ENCODE data around the gene MYO3A.

MYO3A gene

DNA sequence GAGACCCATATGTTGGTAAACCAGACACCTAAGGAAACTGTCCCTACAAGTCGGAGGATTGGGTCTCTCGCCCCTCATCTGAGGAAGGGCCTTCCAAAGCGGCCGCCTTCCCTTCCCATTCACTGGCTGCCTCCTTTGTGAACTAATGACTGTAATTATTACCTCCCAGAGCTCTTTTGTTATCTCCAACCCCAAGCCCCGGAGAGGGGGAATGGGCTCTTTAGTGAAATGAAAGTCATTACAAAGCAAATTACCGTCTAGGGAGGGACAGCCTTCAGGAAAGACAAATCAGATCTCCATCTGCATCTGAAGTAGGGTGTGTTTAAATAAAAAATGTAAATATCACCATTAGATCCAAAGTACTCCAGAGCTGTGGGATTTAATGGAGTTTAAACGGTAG is 280.0 kb downstream of the MYO3A start:
- DNase-seq (ENCODE audit: low read depth, low spot score) = no peak

DNA sequence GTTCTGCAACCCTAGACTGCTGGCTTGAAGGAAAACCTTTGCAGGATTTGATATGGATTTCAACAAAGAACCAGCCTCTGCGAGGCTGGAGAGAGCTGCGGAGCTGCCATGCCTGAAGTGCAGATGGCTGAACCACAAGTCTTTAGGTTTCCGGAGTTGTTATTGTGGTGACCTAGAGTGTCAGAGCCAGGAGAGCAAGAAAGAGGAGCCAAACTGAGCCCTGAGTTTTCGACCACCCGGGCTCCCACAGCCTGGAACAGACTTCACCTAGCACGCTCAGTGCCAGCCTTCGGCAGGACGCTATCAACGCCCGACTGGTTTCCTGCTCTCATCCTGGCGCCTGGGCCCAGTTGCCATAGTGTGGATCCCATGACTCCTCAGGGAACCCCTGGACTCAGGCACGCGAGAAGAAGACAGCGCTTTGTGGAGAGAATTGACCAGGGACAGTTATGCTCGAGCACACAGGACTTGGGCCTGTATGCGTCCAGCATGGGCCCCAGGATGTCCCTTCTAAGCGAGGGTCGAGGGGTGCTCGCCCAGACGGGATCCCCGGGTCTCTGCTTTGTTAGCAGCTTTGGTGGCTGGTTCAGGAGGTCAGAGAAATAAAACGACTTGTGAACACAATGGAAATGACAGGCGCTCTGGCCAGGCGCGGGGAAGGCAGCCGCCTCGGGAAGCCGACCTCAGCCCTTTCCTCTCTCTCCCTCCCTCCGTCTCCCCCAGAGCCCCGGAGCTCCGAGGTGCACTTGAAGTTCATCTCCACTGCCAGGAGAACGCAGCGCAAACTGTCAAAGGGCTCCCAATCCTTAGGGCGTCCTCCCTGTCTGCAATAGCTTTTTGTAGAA is 280.7 kb downstream of the MYO3A start:
- DNase-seq (ENCODE audit: low read depth, low spot score) = no peak

DNA sequence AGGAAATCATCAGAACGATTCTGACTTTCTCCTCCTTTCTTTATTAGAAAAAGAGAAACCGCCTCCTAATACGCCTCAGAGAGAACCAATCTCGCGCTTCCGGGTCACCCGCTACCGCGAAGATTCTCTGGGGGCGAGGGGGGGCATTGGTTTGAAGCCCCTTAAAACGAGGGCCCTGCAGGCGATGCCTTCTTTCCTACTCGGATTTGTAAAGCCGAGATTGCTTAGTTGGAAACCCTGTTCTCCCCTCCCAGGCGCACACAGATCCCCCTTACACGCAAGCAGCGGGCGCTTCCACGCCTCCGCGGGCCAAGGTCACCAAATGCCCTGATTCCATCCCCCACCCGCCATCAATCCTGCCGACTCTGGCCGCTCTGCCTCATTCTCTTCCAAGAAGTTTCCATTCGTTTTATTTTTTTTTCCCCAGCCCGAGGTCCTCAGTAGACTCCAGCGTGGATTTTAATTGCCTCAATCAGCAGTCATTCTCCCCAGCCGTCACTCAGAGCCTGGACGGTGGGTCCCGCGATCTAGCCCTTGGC is 281.4 kb downstream of the MYO3A start:
- no peak for DNase-seq (ENCODE audit: low read depth, low spot score)

DNA sequence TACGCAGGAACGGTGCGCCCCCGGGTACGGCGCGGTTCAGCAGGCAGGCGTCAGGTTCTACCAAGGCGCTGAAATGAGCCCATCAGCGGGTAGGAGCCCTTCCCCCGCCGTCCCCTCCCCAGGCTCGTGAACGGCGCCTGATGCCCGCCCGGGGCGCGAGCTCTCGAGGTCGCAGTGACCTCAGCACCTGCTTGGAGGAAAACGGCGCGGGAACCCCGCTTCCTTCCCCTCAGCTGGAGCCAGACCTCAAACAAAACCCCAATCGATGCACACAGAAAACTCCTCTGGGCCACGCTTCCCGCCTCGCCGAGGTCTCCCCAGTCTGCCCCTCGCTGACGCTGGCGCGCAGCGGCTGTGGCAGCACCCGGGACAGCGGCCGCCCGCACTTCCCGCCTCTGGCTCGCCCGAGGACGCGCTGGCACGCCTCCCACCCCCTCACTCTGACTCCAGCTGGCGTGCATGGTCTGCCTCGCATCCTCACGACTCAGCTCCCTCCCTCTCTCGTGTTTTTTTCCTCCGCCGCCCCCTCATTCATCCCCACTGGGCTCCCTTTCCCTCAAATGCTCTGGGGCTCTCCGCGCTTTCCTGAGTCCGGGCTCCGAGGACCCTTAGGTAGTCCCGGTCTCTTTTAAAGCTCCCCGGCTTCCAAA is 282.0 kb downstream of the MYO3A start:
- no peak for DNase-seq (ENCODE audit: low read depth, low spot score)

DNA sequence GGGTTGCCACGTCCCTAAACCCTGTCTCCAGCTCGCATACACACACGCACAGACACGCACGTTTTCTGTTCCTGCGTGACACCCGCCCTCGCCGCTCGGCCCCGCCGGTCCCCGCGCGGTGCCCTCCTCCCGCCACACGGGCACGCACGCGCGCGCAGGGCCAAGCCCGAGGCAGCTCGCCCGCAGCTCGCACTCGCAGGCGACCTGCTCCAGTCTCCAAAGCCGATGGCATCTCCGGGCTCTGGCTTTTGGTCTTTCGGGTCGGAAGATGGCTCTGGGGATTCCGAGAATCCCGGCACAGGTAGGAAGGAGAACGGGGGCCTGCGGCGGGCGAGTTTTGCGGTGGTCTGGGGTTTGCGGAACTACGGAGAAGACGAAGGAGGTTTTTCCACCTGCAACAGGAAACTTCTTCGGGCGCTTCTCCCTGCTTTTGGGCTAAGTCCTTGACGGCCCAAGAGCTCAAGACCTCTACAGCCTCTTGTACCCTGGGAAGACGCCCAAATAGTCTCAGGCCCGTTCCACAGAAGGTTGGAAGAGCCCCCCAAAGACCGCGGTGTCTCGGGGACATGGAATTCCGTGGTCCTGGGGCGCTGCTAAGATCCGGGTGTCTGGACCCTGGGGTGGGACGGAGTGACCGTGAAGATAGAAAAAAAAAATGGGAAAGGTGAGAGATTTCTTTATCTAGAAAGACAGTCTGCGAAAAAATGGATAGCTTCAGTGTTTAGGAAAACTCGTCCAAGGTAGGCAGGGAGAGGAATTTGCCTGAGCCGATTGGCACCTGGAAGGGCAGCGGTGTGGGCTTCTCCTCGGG is 282.8 kb downstream of the MYO3A start, which contains the start of gene GAD2:
TSS of gene GAD2 (plus strand) at position 190 of the 811 bp plus-strand sequence. CDS start at position 226, 36 bp downstream.
- DNase-seq (ENCODE audit: low read depth, low spot score) = no peak

DNA sequence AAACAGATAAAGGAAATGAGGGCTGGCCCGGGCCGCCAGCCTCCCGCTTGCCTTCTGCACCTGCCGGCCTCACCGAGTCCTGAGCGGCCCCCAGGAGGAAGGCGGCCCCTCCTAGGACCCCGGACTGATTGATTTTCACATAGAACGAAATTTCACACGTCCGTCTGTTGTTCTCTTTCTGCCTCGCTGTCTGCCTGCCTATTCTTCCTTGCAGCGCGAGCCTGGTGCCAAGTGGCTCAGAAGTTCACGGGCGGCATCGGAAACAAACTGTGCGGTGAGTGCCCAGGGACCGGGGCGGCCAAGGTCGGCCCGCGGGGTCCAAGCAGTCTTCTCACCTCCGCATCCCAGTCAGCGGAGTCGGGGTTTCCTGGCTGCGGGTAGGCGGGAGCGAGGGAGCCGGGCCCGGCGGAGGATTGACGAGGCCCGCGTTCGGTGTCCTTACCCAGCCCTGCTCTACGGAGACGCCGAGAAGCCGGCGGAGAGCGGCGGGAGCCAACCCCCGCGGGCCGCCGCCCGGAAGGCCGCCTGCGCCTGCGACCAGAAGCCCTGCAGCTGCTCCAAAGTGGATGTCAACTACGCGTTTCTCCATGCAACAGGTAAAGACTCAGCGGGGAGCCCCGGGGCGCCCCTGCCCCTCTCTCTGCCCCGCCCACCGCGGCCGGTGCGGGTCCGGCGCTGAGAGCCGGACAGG is 283.5 kb downstream of the MYO3A start:
- DNase-seq (ENCODE audit: low read depth, low spot score) = no peak

DNA sequence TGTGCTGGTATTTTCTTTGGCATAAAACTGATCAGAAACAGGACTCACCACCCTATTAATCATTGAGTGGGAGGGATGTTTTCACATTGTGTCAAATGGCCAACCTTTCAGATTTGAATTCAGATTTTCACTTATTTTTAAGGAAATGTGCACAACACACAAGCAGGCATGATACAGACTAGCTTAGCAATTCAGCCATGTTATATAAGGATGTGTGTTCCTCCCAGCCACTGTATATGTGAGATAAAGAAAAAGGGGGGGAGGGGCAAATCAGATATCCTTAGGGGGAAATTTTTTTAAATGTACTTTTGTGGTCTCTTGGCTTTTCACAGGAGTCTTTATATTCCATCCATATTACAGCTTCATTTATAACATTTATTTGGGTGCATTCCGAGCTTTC is 285.6 kb downstream of the MYO3A start:
- no peak for DNase-seq (ENCODE audit: low read depth, low spot score)

DNA sequence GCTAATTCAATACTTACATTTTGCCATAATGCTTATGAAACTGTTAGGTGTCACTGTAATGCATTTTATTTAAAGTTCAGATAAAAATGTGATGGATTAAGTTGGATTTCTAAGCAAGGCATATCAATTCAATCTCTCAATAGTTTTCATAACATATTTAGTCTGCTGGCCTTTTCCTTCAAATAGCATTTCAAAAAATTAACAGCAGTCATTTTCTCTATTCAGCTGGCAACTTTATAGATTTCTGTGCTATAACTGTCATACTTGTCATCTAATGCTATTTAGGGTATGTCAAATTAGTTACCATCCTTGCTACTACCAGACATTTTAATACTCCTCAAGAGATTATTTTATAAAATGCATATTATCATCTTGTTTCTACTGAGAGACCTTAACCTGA is 286.9 kb downstream of the MYO3A start:
- DNase-seq (ENCODE audit: low read depth, low spot score) = no peak

DNA sequence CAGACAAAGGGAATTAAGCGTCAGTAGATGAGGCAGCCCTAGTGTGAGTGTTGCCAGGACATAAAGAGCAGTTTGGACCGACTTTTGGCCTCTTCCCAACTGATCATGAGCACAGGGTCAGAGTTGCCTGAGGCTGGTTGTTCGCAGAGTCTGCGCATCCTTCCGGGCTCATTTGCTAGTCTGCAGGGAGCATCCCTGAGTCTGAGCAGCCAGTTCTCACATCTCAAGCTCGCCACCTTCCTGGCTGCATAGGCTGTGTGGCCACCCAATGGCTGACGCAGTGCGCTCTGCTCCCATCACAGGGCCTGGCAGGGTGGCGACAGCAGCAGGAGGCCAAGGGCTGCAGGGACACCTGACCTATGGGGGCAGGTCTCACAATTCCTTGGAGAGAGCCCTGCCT is 287.5 kb downstream of the MYO3A start:
- DNase-seq (ENCODE audit: low read depth, low spot score) = no peak

DNA sequence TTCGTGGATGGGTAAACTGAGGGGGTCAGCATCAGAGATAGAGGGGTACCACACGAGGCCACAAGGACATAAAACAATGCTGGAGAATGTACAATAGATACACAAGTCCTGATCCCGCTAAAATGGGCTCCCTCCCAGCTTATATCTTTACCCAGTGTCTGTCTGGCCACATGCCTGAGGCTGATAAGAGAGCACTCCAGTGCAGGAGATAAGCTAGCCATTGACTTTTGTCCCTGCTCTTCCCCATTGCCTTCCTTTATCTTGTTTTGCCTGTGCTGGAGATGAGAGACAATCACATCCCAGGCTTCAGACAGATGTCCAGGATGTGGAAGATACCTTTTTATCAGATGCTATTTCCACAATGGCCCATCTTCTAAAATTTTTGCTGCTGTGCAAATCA is 288.5 kb downstream of the MYO3A start:
- DNase-seq (ENCODE audit: low read depth, low spot score) = no peak

DNA sequence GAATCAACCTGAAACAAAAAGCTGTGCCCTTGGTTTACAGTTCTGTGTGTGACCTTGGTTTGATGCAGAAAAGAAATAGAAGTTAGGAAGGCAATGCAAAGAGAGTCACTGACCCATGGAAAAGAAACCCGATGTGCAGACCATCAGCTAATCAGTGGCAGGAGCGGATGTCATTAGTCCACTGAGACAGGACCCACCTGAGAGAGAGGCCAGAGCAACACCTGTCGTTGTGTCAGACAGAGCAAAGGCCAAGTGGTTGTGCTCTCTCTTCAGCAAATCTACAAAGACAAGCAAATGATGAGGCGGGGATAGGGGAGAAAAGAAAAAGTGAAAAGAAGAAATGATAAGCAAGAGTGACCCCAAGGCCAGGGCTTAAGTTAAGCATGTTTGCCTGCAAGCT is 291.3 kb downstream of the MYO3A start:
- DNase-seq (ENCODE audit: low read depth, low spot score) = no peak

DNA sequence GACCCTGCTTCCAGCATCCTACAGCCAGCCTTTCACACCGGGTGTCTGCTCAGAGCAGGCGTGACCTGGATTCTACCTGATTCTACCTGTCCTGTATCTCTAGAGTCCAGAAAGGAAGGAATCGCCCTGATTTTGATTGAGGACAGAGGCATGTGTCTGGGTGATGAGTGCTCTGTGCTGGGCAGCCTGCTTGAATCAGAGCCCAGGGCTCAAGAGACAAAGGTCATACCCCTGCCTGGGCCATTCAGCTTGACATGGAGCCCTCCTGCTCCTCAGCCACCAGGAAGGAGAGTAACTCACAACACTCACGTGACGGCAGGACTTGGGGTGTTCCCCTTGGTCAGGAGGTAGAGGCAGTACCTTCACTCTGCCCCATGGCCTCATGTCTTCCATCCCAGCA is 293.8 kb downstream of the MYO3A start:
- no peak for DNase-seq (ENCODE audit: low read depth, low spot score)

DNA sequence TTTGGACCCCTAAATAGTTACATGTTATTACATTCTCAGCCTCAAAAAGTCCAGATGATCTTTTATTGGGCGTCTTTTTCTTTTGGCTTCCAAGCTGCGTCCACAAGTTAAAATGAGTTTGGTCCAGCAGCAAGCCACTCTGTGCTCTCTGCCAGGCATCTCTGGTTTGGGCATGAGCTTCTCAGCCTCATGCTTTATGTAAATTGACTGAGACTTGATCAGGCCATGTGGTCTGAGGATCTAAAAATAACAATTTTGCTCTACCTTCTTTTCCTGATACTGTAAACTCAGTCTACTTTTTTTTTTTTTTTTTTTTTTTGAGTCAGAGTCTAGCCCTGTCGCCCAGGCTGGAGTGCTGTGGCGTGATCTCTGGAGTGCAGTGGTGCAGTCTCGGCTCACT is 298.1 kb downstream of the MYO3A start:
- no peak for DNase-seq (ENCODE audit: low read depth, low spot score)

DNA sequence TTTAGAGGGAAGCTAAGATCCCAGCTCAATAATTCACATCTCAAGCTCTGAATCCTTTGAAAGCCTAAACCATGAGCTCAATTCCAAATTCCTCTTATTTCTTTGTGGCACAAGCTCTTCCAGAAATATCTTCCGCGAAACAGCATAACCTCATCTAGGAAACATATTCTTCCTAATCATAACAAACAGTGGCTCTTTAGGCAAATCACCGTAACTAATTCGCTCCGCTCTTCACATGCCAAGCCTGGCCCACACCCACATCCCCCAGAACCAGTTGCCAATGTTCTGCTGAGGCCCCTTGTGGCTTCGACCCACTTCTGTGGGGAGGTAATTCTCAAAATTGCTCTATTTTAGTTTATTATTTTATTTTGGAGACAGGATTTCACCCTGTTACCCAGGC is 301.7 kb downstream of the MYO3A start:
- no peak for DNase-seq (ENCODE audit: low read depth, low spot score)

DNA sequence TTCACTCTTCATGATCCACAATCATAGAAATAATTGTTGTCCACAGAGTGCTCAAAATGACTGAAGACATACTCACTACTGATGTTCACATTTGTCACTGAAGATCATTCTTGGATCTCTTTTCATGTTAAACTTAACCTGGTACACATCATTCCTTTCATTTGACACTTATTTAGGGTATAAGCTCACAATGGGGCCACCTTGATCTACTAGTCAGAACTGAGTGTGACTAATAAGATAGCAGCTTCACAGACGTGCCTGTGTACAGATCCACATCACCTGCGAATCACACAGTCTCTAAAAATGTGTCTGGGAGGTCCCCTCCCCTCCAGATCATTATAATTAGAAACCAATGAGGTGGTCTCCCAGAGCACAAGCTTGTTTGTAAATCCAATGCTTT is 304.3 kb downstream of the MYO3A start:
- no peak for DNase-seq (ENCODE audit: low read depth, low spot score)

DNA sequence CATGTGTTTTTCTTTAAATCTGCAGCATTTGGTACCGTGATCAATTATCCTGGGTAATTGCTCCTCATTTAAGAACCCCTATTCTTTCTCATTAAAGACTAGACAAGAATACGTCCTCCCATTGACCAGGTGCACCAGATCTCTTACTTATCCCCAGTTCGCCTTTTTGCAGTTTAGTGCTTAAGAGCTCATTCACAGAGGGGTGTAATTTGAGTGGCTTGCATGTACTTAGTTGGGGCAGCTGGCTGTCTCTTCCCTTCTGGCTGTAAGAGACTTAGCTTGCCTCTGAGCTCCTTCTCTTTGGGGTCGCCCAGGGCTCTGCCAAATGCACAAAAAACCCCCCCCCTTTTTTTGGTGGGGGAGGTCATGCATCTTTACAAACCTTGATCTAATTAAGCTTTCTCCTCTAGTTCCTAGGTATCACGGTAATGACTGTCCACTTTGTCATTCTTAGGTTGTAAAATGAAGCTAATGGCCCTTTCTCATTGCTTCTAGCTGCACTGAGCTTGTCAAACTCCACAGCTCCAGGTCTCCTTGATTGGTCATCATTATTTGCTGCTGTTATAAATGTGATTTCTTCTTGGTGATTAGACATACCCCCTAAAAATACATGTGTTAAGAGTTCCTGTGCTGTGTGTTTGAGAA is 308.8 kb downstream of the MYO3A start:
- DNase-seq (ENCODE audit: low read depth, low spot score) = no peak

DNA sequence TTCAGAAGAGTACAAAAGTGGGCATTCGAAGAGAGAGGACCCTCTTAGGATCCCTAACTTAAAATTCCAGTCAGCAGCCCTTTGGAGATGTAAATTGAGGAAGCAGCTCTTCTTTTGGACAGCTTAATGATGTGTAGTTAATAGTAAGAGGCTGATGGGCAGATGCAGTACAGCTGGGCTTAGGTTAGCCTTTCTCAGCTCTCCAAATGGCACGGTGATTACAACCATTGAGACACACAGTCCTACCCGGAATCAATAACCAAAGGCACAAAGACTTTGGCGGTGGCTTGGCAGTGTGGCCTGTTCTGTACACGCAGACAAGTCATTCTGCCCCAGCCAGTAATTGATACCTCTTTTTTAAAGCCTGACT is 309.3 kb downstream of the MYO3A start:
- DNase-seq (ENCODE audit: low read depth, low spot score) = no peak

DNA sequence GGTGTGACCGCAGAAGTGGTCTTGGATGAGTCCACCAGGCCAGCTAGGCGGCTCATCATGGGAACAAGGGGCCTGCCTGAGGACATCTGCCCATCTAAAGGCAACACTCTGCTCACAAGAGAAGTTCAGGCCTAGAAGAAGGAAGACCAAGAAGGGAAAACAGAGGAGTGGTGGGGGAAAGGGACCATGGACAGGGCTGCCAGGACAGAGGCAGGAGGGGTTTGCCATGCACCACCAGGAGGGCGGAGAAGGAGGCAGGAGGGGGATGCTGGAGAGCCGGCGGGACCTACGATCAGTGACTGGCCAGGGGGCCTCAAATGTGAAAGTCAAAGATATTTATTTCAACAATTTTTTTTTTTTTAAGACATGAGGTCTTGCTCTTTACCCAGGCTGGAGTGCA is 315.7 kb downstream of the MYO3A start:
- DNase-seq (ENCODE audit: low read depth, low spot score) = no peak

DNA sequence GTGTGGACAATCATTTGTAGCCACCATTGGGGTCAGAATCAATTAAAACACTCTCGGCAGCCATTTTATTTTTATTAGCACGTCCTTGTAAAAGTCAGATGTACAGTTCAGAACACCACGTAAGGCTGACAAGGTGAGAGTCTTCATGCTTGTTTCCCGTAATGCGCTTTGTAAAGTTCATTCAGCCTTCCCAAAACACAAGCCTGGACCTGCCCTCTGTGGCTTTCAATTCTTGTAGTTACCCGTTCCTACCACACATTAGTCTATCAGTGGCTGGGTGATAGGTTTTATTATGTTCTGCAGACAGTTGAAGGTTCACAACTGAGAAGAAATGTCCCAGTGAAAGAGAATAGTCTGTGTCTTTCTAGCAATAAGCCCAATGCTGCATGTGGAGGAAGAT is 317.9 kb downstream of the MYO3A start:
- DNase-seq (ENCODE audit: low read depth, low spot score) = no peak

DNA sequence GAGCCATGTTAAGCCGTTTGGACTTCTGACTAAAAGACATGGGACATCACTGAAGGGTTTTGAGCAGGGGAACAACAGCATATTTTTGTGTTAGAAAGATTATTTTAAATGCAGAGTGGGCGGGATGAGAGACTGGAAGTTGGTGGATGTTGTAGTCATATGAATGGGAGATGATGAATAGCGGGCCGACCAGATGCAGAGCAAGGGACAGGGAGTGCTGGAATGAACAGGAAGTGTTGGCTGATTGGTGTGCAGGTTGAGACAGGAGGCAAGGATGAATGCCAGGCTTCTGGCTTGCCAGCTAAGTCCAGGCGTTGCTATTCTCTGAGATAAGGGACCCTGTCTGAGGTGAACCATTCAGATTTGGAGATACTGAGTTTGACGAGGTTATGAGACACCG is 320.6 kb downstream of the MYO3A start:
- no peak for DNase-seq (ENCODE audit: low read depth, low spot score)

DNA sequence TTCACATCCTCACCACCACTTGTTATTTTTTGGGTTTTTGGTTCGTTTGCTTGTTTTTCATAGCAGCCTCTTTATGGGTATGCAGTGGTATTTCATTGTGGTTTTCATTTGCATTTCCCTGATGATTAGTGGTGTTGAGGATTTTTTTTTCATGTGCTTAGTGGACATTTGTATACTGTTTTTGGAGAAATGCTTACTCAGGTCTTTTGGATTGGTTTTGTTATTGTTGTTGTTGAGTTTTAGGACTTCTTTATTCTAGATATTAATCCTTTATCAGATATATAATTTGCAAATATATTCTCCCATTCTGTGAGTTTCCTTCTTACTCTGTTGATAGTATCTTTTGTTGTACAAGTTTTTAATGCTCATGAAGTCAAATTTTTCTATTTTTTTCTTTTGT is 325.3 kb downstream of the MYO3A start:
- DNase-seq (ENCODE audit: low read depth, low spot score) = no peak
